Measurements from ENCODE around the gene COL13A1. TPM values are rescaled to one million over a fixed set of nuclear protein-coding genes. Genes with fewer than 3 reads are reported as not detected.
A peak's percentile ranks its signal among the peaks of the same experiment; 100 is the strongest.

The COL13A1 gene
- total RNA-seq, 1 donor from 2014 or later, result 25.6 TPM

GRCh38 chr10:69838418-69838817, 36.7 kb downstream of the COL13A1 start:
- Mint-ChIP-seq H3K4me3 (ENCODE audit: unreplicated experiment) (no peak overlapping the region), H3K9me3 (ENCODE audit: low read depth) (no peaks in the 10 kb centered on the region), H3K27ac (ENCODE audit: unreplicated experiment) (no peak overlapping the region), H3K36me3 (ENCODE audit: low read depth) (peaks cover 1% of the 10 kb centered on the region), H3K27me3 (ENCODE audit: low read depth) (no peaks in the 10 kb centered on the region), H3K4me1 (ENCODE audit: low read depth) (peaks cover 17% of the 10 kb centered on the region)
- TF ChIP-seq, protein P1, sequence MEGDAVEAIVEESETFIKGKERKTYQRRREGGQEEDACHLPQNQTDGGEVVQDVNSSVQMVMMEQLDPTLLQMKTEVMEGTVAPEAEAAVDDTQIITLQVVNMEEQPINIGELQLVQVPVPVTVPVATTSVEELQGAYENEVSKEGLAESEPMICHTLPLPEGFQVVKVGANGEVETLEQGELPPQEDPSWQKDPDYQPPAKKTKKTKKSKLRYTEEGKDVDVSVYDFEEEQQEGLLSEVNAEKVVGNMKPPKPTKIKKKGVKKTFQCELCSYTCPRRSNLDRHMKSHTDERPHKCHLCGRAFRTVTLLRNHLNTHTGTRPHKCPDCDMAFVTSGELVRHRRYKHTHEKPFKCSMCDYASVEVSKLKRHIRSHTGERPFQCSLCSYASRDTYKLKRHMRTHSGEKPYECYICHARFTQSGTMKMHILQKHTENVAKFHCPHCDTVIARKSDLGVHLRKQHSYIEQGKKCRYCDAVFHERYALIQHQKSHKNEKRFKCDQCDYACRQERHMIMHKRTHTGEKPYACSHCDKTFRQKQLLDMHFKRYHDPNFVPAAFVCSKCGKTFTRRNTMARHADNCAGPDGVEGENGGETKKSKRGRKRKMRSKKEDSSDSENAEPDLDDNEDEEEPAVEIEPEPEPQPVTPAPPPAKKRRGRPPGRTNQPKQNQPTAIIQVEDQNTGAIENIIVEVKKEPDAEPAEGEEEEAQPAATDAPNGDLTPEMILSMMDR (IDR thresholded peaks at IDR 0.05), result no peak
- DNase-seq (ENCODE audit: low spot score), result no peak

GRCh38 chr10:69838853-69839252, 37.1 kb downstream of the COL13A1 start:
- no peaks in the 10 kb centered on the region for H3K27me3 Mint-ChIP-seq (ENCODE audit: low read depth)
- DNase-seq (ENCODE audit: low spot score), result no peak
- TF ChIP-seq, protein P1 (IDR thresholded peaks at IDR 0.05), result no peak
- H3K27ac Mint-ChIP-seq (ENCODE audit: unreplicated experiment), result no peak overlapping the region
- no peaks in the 10 kb centered on the region for H3K9me3 Mint-ChIP-seq (ENCODE audit: low read depth)
- H3K4me3 Mint-ChIP-seq (ENCODE audit: unreplicated experiment), result no peak overlapping the region
- H3K36me3 Mint-ChIP-seq (ENCODE audit: low read depth), result no peaks in the 10 kb centered on the region
- peaks cover 17% of the 10 kb centered on the region for H3K4me1 Mint-ChIP-seq (ENCODE audit: low read depth)

GRCh38 chr10:69839696-69840345, 38.1 kb downstream of the COL13A1 start:
- DNase-seq (ENCODE audit: low spot score), result no peak
- H3K4me3 Mint-ChIP-seq (ENCODE audit: unreplicated experiment), result no peak overlapping the region

GRCh38 chr10:69840773-69841172, 39.1 kb downstream of the COL13A1 start:
- Mint-ChIP-seq H3K9me3 (ENCODE audit: low read depth) (no peaks in the 10 kb centered on the region), H3K4me3 (ENCODE audit: unreplicated experiment) (no peak overlapping the region), H3K27me3 (ENCODE audit: low read depth) (no peaks in the 10 kb centered on the region), H3K27ac (ENCODE audit: unreplicated experiment) (no peak overlapping the region), H3K36me3 (ENCODE audit: low read depth) (no peaks in the 10 kb centered on the region), H3K4me1 (ENCODE audit: low read depth) (peaks cover 21% of the 10 kb centered on the region)
- TF ChIP-seq, protein P1 (IDR thresholded peaks at IDR 0.05), result no peak
- no peak for DNase-seq (ENCODE audit: low spot score)

More at GRCh38 chr10:69839696-69840345, 38.1 kb downstream of the COL13A1 start:
- H3K36me3 Mint-ChIP-seq (ENCODE audit: low read depth), result no peaks in the 10 kb centered on the region
- H3K9me3 Mint-ChIP-seq (ENCODE audit: low read depth), result no peaks in the 10 kb centered on the region
- TF ChIP-seq, protein P1 (IDR thresholded peaks at IDR 0.05), result no peak
- peaks cover 17% of the 10 kb centered on the region for H3K4me1 Mint-ChIP-seq (ENCODE audit: low read depth)
- H3K27ac Mint-ChIP-seq (ENCODE audit: unreplicated experiment), result peak overlapping the region; percentile 55
- no peaks in the 10 kb centered on the region for H3K27me3 Mint-ChIP-seq (ENCODE audit: low read depth)

DNA sequence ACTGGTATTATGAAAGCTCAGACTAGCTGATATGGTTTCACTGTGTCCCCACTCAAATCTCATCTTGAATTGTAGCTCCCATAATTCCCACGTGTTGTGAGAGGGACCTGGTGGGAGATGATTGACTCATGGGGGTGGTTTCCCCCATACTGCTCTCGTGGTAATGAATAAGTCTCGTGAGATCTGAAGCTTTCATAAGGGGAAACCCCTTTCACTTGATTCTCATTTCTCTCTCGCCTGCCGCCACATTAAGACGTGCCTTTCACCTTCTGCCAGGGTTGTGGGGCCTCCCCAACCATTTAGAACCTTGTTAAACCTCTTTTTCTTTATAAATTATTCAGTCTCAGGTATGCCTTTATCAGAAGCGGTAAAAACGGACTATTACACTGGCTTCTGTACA, 40.3 kb downstream of the COL13A1 start:
- Mint-ChIP-seq H3K27me3 (ENCODE audit: low read depth) (no peaks in the 10 kb centered on the region), H3K36me3 (ENCODE audit: low read depth) (no peaks in the 10 kb centered on the region), H3K4me3 (ENCODE audit: unreplicated experiment) (no peak overlapping the region), H3K27ac (ENCODE audit: unreplicated experiment) (no peak overlapping the region), H3K4me1 (ENCODE audit: low read depth) (peaks cover 32% of the 10 kb centered on the region), H3K9me3 (ENCODE audit: low read depth) (no peaks in the 10 kb centered on the region)
- no peak for DNase-seq (ENCODE audit: low spot score)
- TF ChIP-seq, protein P1 (IDR thresholded peaks at IDR 0.05), result no peak

Data from chondrocyte (in vitro differentiated cells).